ENCODE data around the gene ZNF407. TPM values are rescaled to one million over a fixed set of nuclear protein-coding genes. Genes with fewer than 3 reads are reported as not detected.

The ZNF407 gene
- total and polyA plus RNA-seq, 2 donors from 2014 or later: 2.5 to 17.8 TPM

- FAIRE-seq (no peak), DNase-seq (peak in 1 of 5 donors; percentile 51)
- Histone ChIP-seq H3K27me3 (ENCODE audit: control insufficient read depth, insufficient read depth, low read length) (no peaks in the 10 kb centered on the region), H3K9me3 (ENCODE audit: control insufficient read depth in 2 of 3, insufficient read depth in 1 of 3, low read length in 3 of 3) (no peaks in the 10 kb centered on the region), H3K9ac (ENCODE audit: low read length in 3 of 3) (no peak overlapping the region), H3K4me3 (ENCODE audit: low read length in 3 of 3) (no peak overlapping the region), H3K36me3 (ENCODE audit: control insufficient read depth in 2 of 3, insufficient read depth in 3 of 3, low read length in 3 of 3) (no peaks in the 10 kb centered on the region), H3K4me1 (ENCODE audit: control insufficient read depth in 2 of 3, insufficient read depth in 2 of 3, low read depth in 1 of 3, low read length in 3 of 3) (peaks cover 0 to 3% (median 0%) of the 10 kb centered on the region in 3 donors), H3K27ac (ENCODE audit: low read depth in 2 of 2, low read length in 2 of 2) (no peak overlapping the region)
- TF ChIP-seq CTCF (IDR thresholded peaks at IDR 0.05; ENCODE audit: borderline replicate concordance, extremely low read depth, insufficient read depth): no peak
- intact Hi-C loops (cut with DNase I): no loop called here
These were observed 234.0 kb downstream of the ZNF407 start for GRCh38 chr18:74831571-74832250.

- FAIRE-seq (no peak), DNase-seq (no peak)
- Histone ChIP-seq H3K9me3 (ENCODE audit: control insufficient read depth in 2 of 3, insufficient read depth in 1 of 3, low read length in 3 of 3) (no peaks in the 10 kb centered on the region), H3K36me3 (ENCODE audit: control insufficient read depth in 2 of 3, insufficient read depth in 3 of 3, low read length in 3 of 3) (no peaks in the 10 kb centered on the region), H3K4me1 (ENCODE audit: control insufficient read depth in 2 of 3, insufficient read depth in 2 of 3, low read depth in 1 of 3, low read length in 3 of 3) (peaks cover 0 to 3% (median 0%) of the 10 kb centered on the region in 3 donors), H3K27ac (ENCODE audit: low read depth in 2 of 2, low read length in 2 of 2) (no peak overlapping the region), H3K4me3 (ENCODE audit: low read length in 3 of 3) (no peak overlapping the region), H3K9ac (ENCODE audit: low read length in 3 of 3) (no peak overlapping the region), H3K27me3 (ENCODE audit: control insufficient read depth, insufficient read depth, low read length) (no peaks in the 10 kb centered on the region)
- no peak for TF ChIP-seq CTCF (IDR thresholded peaks at IDR 0.05; ENCODE audit: borderline replicate concordance, extremely low read depth, insufficient read depth)
- intact Hi-C loops (cut with DNase I): no loop called here
These were observed 234.7 kb downstream of the ZNF407 start for GRCh38 chr18:74832381-74832780.

- DNase-seq: no peak
- no peak for FAIRE-seq
- no peak for TF ChIP-seq CTCF (IDR thresholded peaks at IDR 0.05; ENCODE audit: borderline replicate concordance, extremely low read depth, insufficient read depth)
These were observed 235.3 kb downstream of the ZNF407 start for GRCh38 chr18:74832999-74833398.

More at GRCh38 chr18:74832999-74833398, 235.3 kb downstream of the ZNF407 start:
- no peak overlapping the region for H3K27ac ChIP-seq (ENCODE audit: low read depth in 2 of 2, low read length in 2 of 2)
- no peak overlapping the region for H3K4me3 ChIP-seq (ENCODE audit: low read length in 3 of 3)
- intact Hi-C loops (cut with DNase I): no loop called here
- no peak overlapping the region for H3K9ac ChIP-seq (ENCODE audit: low read length in 3 of 3)
- peaks cover 0 to 3% (median 0%) of the 10 kb centered on the region in 3 donors for H3K4me1 ChIP-seq (ENCODE audit: control insufficient read depth in 2 of 3, insufficient read depth in 2 of 3, low read depth in 1 of 3, low read length in 3 of 3)
- H3K36me3 ChIP-seq (ENCODE audit: control insufficient read depth in 2 of 3, insufficient read depth in 3 of 3, low read length in 3 of 3): no peaks in the 10 kb centered on the region
- no peaks in the 10 kb centered on the region for H3K27me3 ChIP-seq (ENCODE audit: control insufficient read depth, insufficient read depth, low read length)
- no peaks in the 10 kb centered on the region for H3K9me3 ChIP-seq (ENCODE audit: control insufficient read depth in 2 of 3, insufficient read depth in 1 of 3, low read length in 3 of 3)
